HAP-1 (cell line): ENCODE data around the gene SCN8A.
"Not testable (repeated sequence)": the region's sequence is repeated elsewhere in the genome, so short reads cannot be mapped to it uniquely, and the experiment has no call there.

Source experiments
- DNase-seq, 2 experiments: peaks; one replicate each; pipeline ENCODE4 v3.0.0-alpha.2; 2016 to 2020; ENCODE audit warnings: low spot score in 2 of 2
- H3K27me3 ChIP-seq: fragments of 250-450 bp; sonication (Bioruptor Pico); 2 replicates; pipeline ENCODE4 v1.5.1; 2020; ENCODE audit warnings: low read depth, mild to moderate bottlenecking, moderate library complexity
- H3K36me3 ChIP-seq: fragments of 250-450 bp; sonication (Bioruptor Pico); replicated peaks from 2 replicates; pipeline ENCODE4 v1.5.1; 2020; ENCODE audit warnings: mild to moderate bottlenecking
- H3K4me1 ChIP-seq: fragments of 250-450 bp; sonication (Bioruptor Pico); 2 replicates; pipeline ENCODE4 v1.5.1; 2020; ENCODE audit warnings: mild to moderate bottlenecking
- H3K4me3 ChIP-seq: fragments of 250-450 bp; sonication (Bioruptor Pico); 2 replicates; pipeline ENCODE4 v1.5.1; 2020; ENCODE audit warnings: mild to moderate bottlenecking, moderate library complexity
- H3K9me3 ChIP-seq: fragments of 250-450 bp; sonication (Bioruptor Pico); 2 replicates; pipeline ENCODE4 v1.5.1; 2020; ENCODE audit warnings: mild to moderate bottlenecking, moderate library complexity
- in situ Hi-C: fragments of 300-500 bp; cut with MboI; formaldehyde crosslinking; loops from 3 replicates; pipeline ENCODE4 v1.14.3; 2020; ENCODE audit warnings: low sequenced_read_pairs, inconsistent platforms, mixed read lengths

Gene SCN8A

DNA sequence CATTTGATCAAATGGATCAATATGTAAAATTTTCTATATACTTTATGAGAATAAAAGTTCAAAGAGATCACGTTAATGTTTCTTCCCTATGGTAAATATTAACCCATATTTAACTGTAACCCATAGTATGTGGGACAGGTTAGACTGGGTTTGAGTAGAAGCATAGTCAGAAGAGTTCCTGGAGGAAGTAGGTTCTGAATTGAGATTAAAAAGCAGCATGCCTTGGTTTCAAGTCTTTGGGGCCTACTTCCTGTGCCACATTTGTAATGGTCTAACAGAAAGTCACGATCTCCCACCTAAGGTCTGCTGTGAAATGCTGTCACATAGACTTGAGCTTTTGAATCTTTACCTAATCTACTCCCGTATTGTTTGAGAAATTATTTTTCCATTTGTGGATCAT, 193.7 kb downstream of the SCN8A start:
- H3K9me3 ChIP-seq = no peaks in the 10 kb centered on the region
- H3K27me3 ChIP-seq = no peaks in the 10 kb centered on the region
- no peak for DNase-seq
- H3K4me1 ChIP-seq = no peaks in the 10 kb centered on the region
- no peaks in the 10 kb centered on the region for H3K36me3 ChIP-seq
- H3K4me3 ChIP-seq = no peak overlapping the region
- in situ Hi-C loops = no loop called here

DNA sequence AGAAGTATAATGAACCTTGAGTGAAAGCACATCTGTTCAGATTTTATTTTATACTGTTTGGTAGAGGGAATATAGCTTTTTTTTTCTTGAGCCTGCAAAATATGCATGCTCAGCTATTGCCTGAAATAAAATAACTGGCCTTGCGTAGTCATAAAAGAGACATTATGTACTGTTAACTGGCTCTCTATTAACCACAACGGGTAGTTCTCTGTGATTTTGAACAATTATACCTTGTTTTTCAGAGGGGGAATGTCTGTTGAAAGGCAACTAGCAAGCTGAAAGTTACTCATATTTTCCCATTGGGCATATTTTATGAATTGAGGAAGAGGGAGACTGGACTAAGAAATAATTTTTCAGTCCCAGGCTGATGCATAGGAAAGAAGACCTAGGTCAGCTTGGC, 194.9 kb downstream of the SCN8A start:
- H3K9me3 ChIP-seq = no peaks in the 10 kb centered on the region
- in situ Hi-C loops = no loop called here

DNA sequence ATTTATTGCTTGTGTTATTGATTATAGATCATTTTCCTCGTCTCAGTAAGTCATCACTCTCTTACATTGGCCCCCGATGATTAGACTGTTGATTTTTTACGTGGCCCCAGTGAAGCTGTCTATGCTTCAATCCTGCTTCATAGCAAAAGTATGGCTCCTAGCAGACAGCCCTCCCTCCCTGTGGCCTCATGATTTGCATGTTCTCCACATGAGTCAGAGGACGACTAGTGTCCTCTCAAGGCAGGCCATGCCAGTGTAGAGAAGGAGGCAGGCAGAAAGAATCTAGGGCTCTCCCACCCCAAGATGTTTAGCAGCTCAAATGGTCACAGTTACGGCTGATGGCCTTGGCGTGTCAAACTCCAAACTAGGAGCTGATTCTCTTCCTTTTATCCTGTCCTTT, 197.8 kb downstream of the SCN8A start:
- Histone ChIP-seq H3K9me3 (no peaks in the 10 kb centered on the region), H3K4me3 (no peak overlapping the region), H3K4me1 (no peaks in the 10 kb centered on the region), H3K27me3 (no peaks in the 10 kb centered on the region), H3K36me3 (no peaks in the 10 kb centered on the region)
- in situ Hi-C loops = no loop called here
- no peak for DNase-seq

More for the DNA sequence above, 194.9 kb downstream of the SCN8A start:
- Histone ChIP-seq H3K27me3 (no peaks in the 10 kb centered on the region), H3K36me3 (no peaks in the 10 kb centered on the region), H3K4me3 (no peak overlapping the region), H3K4me1 (no peaks in the 10 kb centered on the region)
- DNase-seq = no peak

DNA sequence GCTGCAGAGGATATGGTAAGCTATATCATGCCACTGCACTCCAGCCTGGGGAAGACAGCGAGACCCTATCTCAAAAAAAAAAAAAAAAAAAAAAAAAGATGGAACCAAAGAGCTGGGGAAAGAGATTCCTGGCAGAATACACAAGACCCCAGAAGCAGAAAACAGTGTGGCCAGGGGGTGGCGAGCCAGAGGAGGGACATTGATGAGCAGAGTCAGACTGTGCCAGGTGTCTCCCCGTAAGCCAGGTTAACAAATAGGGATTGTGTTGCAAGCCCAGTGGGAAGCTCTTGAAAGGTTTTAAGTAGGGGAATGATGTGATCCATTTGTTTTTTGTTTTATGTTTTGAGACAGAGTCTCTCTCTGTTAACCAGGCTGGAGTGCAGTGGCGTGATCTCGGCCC, 201.4 kb downstream of the SCN8A start:
- H3K9me3 ChIP-seq = no peaks in the 10 kb centered on the region
- H3K27me3 ChIP-seq = no peaks in the 10 kb centered on the region
- no peak for DNase-seq
- no peaks in the 10 kb centered on the region for H3K36me3 ChIP-seq
- H3K4me3 ChIP-seq = no peak overlapping the region
- H3K4me1 ChIP-seq = no peaks in the 10 kb centered on the region
- in situ Hi-C loops = no loop called here

DNA sequence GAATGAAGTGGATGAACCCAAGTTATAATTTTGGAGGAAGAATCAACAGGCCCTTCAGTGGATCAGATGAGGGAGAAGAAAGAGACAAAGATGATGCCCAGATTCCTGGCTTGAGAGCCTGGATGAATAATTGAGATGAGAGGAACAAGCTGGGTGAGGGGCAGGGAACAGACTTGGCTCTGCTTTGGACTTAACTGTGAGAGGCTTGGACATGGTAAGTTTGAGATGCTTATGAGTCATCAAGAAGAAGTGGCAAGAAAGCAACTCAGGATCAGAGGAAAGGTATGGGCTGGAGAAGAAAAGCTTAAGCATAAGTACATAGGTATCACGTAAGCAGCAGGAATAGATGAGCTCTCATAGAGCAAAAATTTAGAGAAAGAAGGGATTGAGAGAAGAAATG, 202.2 kb downstream of the SCN8A start:
- in situ Hi-C loops = no loop called here
- H3K9me3 ChIP-seq = no peaks in the 10 kb centered on the region
- H3K4me3 ChIP-seq = no peak overlapping the region
- DNase-seq = no peak
- H3K4me1 ChIP-seq = no peaks in the 10 kb centered on the region
- no peaks in the 10 kb centered on the region for H3K36me3 ChIP-seq
- H3K27me3 ChIP-seq = no peaks in the 10 kb centered on the region

DNA sequence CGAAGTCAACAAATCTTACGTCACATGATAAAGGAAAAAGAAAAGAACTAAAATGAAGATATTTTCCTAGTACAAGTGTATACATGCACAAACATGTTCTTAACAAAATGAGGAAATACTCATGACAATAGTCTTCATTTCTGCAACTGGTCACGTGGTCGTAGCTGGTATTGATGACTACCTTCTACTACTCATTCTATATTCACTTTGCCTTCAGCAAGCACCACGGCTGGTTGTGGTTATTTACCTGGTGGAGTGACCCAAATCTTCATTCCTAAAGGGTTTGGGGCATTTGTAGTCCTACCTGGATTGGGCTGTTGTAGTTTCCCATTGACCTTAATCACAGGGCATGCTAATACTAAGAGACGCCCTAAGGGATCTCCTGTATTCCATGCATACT, 206.3 kb downstream of the SCN8A start:
- Histone ChIP-seq H3K36me3 (no peaks in the 10 kb centered on the region), H3K4me1 (no peaks in the 10 kb centered on the region), H3K27me3 (no peaks in the 10 kb centered on the region), H3K4me3 (no peak overlapping the region), H3K9me3 (no peaks in the 10 kb centered on the region)
- no peak for DNase-seq
- in situ Hi-C loops = no loop called here

DNA sequence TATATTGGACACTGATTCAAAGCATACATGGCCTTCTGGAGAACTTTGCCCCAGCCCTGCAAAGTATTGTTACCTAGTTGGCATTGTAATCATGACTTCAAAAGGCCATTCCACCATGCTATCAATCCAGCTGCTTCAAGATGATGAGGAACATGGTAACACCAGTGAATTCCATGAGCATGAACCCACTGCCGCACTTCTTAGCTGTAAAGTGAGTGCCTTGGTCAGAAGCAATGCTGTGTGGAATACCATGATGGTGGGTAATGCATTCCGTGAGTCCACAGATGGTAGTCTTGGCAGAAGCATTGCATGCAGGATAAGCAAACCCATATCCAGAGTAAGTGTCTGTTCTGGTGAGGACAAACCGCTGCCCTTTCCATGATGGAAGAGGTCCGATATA, 207.0 kb downstream of the SCN8A start:
- H3K27me3 ChIP-seq, H3K36me3 ChIP-seq, in situ Hi-C loops, H3K9me3 ChIP-seq, H3K4me3 ChIP-seq, DNase-seq, H3K4me1 ChIP-seq: not testable (repeated sequence)

DNA sequence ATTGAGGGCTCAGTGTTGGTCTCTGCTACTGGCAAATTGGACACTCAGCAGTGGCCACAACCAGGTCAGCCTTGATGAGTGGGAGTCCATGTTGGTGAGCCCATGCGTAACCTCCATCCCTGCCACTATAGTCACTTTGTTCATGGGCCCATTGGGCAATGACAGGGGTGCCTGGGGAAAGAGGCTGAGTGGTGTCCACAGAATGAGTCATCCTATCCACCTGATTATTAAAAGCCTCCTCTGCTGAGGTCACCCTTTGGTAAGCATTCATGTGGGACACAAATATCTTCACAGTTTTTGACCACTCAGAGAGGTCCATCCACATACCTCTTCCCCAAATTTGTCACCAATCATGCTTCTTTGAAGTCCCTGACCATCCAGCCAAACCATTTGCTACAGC, 207.5 kb downstream of the SCN8A start:
- Histone ChIP-seq H3K4me3 (no peak overlapping the region), H3K9me3 (no peaks in the 10 kb centered on the region), H3K4me1 (no peaks in the 10 kb centered on the region), H3K36me3 (no peaks in the 10 kb centered on the region), H3K27me3 (no peaks in the 10 kb centered on the region)
- in situ Hi-C loops = no loop called here
- no peak for DNase-seq

DNA sequence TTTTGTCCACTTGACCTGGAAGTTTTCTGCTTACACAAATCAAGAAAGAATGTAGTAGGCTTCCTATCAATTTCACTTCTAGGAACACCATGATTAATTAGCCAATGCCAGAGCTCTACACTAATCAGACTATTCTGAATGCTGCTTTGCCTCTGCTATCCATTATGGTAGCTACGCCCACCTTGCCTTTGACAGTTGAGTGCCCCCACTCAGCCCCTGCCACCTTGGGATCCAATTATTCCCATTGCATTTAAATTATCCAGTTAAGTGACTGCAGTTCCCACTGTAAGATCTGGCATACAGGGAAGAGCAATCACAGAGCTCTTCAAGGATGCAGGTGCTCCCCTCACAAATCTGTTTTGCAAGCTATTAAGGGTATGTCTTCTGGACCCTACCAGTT, 210.0 kb downstream of the SCN8A start:
- H3K9me3 ChIP-seq = no peaks in the 10 kb centered on the region
- in situ Hi-C loops = no loop called here

DNA sequence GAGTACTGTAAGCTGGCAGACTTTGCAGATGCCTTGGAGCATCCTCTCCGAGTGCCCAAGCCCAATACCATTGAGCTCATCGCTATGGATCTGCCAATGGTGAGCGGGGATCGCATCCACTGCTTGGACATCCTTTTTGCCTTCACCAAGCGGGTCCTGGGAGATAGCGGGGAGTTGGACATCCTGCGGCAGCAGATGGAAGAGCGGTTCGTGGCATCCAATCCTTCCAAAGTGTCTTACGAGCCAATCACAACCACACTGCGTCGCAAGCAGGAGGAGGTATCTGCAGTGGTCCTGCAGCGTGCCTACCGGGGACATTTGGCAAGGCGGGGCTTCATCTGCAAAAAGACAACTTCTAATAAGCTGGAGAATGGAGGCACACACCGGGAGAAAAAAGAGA, 215.9 kb downstream of the SCN8A start:
- Histone ChIP-seq H3K27me3 (no peaks in the 10 kb centered on the region), H3K4me3 (no peak overlapping the region), H3K4me1 (no peaks in the 10 kb centered on the region), H3K36me3 (no peaks in the 10 kb centered on the region), H3K9me3 (no peaks in the 10 kb centered on the region)
- no peak for DNase-seq
- in situ Hi-C loops = no loop called here

More for the DNA sequence above, 210.0 kb downstream of the SCN8A start:
- no peaks in the 10 kb centered on the region for H3K27me3 ChIP-seq
- H3K4me1 ChIP-seq = no peaks in the 10 kb centered on the region
- no peak for DNase-seq
- H3K4me3 ChIP-seq = no peak overlapping the region
- no peaks in the 10 kb centered on the region for H3K36me3 ChIP-seq

DNA sequence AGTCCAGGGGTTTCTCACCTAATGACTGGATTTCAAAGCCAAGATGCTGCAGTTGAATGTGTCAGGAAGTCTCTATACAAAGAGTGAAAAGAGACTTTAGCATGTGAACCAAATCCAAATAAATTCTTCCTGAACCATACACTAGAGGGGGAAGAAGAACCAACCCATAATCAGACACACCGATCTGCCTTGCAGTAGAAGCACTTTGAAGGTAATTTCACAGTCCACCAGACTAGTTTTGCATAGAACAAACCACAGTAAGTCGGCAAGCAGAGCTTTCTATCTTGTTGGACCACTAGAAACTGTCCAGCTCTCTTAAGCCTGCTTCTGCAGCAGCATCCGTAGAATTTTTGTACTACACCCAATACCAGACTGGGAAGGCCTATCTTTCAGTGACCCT, 218.2 kb downstream of the SCN8A start:
- no peaks in the 10 kb centered on the region for H3K9me3 ChIP-seq
- no peaks in the 10 kb centered on the region for H3K4me1 ChIP-seq
- DNase-seq = no peak
- in situ Hi-C loops = no loop called here
- no peaks in the 10 kb centered on the region for H3K27me3 ChIP-seq
- no peak overlapping the region for H3K4me3 ChIP-seq
- no peaks in the 10 kb centered on the region for H3K36me3 ChIP-seq

DNA sequence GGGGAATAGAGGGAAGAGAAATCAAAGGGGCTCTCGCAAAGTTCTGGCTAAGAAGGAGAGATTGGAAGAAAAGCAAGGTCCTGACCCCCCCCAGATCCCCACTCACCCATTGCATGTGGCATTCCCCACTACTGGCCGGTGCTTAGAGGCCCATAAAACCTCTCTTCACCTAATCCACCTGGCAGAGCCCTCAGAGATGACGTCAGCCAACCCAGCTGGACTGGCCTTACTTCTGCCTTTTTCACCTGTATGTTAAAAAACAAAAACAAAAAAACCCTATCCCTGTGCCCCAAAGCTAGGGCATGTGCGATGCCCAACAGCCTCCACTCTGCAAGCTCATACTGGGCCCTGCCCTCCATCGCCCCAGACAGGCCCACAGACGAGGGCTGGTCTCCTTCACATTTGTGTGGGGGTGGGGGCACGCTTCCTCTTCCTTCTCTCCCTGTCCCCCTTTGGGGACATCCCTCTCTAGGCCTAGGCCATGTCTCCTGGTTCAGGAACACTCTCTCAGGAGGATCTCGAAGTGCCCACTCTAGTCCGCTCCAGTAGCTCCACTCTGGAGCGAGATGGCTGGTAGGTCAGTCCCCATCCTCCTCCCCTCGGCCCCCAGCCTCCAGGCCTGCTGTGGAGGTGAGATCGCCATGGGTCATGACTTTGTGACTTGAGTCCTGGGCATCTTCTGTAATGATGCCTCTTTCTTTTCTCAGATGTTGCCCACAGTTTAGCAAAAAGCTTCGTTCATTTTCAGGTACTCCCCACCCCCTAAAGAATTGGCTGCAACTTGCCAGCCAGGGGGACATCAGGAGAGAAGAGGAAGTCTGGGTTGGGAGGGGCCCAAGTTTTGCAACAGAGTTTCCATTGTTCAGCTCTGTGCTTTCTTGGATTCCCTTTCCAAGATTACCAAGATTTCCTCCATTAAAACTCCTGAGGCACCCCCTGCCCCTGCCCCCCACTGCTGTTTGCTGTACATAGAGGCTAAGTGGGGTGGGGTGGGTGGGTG, 220.5 kb downstream of the SCN8A start:
- in situ Hi-C loops = no loop called here
- Histone ChIP-seq H3K4me3 (no peak overlapping the region), H3K4me1 (no peaks in the 10 kb centered on the region), H3K27me3 (no peaks in the 10 kb centered on the region), H3K36me3 (no peaks in the 10 kb centered on the region), H3K9me3 (no peaks in the 10 kb centered on the region)
- DNase-seq = no peak

DNA sequence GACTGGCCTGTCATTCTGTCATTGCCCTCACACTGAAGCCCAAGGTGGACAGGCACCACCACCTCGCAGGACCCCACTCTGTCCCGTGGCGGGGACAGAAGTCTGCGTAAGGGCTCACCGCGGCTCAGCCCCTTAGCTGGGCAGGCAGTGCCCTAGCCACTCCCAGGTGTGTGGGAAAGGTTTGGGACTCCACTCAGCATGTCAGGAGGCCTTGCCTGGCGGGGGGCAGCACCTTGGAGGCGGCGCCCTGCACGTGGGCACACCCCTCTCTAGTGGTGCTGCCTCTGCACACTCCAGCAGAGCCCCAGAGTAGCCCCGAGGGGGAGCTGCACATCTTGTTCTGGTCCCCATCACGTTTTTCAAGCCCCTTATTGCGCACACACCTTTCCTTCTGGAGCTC, 221.8 kb downstream of the SCN8A start:
- Histone ChIP-seq H3K9me3 (no peaks in the 10 kb centered on the region), H3K4me1 (no peaks in the 10 kb centered on the region), H3K36me3 (no peaks in the 10 kb centered on the region), H3K4me3 (no peak overlapping the region), H3K27me3 (no peaks in the 10 kb centered on the region)
- in situ Hi-C loops = no loop called here
- DNase-seq = no peak

DNA sequence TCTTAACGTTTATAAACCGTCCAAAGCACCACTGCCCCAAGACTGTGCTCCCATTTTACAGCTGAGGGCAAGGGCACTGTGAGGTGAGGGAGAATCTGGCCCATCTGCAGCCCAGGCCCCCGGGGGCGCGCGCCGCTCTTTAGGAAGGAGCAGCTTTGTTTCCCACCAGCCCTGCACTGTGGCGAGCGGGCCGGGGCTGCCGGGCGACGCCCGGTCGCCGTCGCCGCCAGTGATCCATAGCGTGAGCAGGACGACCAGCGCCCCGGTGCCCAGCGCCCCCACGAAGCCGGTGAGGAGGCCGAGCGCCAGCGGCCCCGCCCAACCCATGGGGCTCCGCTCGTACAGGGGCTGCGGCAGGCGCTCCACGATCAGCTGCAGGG, 222.9 kb downstream of the SCN8A start:
- Histone ChIP-seq H3K4me3 (no peak overlapping the region), H3K4me1 (no peaks in the 10 kb centered on the region), H3K9me3 (no peaks in the 10 kb centered on the region), H3K27me3 (no peaks in the 10 kb centered on the region), H3K36me3 (no peaks in the 10 kb centered on the region)
- no peak for DNase-seq
- in situ Hi-C loops = no loop called here
